ENCODE results near the gene IYD. TPM values are rescaled to one million over a fixed set of nuclear protein-coding genes. Genes with fewer than 3 reads are reported as not detected.

IYD gene
- total and polyA plus RNA-seq, 9 of the 15 experiments (the other 6 are each of a cell fraction or from before 2014, with no cell fraction given), result not detected

DNA sequence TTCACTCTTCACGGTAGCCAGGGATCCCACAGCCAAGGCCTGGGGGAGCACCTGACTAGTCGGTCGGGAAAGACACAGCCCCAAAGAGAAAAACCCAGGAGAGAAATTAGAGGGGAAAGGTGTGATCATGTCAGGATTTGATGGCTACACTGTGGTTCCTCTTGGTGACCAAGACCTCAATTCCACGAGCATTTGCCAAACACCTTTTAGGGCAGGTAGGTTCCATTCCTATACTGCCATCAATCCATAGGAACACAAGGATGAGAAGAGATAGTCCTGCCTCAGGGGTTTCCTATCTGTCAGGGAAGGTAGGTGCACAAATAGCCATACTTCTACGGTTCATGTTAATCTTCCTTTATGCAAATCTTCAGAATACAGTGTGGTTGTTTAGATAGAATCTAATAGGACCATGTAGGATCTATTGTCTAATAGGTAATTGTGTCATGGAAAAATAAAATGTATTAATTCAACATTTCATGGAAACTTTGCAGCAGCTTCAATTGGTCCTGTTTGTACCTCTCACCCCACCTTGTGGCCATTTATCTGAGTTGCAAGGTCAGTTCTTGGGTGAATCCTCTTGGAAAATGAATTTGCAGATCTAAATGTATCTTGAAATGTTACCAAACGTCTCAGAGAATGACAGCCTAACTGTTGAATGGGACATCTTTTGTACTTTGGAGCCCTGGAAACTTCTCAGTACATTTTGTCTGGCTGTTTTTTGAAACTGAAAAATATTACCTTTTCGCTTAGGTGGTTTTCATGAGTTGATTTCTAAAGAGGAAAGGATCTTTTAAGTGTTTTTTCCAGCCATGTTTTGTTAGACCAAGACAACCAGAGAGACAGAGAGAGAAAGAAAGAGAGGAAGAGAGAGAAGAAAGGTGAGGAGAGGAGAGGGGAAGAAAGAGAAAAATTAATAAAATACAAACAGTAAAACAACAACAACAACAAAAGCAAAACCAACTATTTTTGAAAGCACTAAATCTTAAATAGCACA is 33.7 kb upstream of the IYD start (continued):
- TF ChIP-seq HDAC1 (IDR thresholded peaks at IDR 0.05) (0 out of 4 replicates have a peak, but pooled peaks of 1 of the 2 experiments have one; percentile 10), MIER1 (IDR thresholded peaks at IDR 0.05; ENCODE audit: low read depth) (no peak), CSDE1 (IDR thresholded peaks at IDR 0.05) (no peak), NCOA2 (IDR thresholded peaks at IDR 0.05; ENCODE audit: partially characterized antibody in 2 of 2) (peak in 1 of 2 experiments; percentile 26), YBX1 (IDR thresholded peaks at IDR 0.05) (0 out of 2 replicates have a peak, but pooled peaks have one; percentile 75), MYC (IDR thresholded peaks at IDR 0.05; ENCODE audit: low read depth, low read length) (no peak), MYC (CRISPR knock-in tag; IDR thresholded peaks at IDR 0.05; ENCODE audit: borderline replicate concordance, low read depth) (peak; percentile 59; the same call in 1 of the 2 replicates), FOSL1 (tag; conservative IDR thresholded peaks at IDR 0.05) (peak; percentile 49; the same call in 1 of the 2 replicates), DMBX1 (CRISPR knock-in tag; IDR thresholded peaks at IDR 0.05; ENCODE audit: borderline replicate concordance) (no peak), SP1 (CRISPR knock-in tag; IDR thresholded peaks at IDR 0.05) (peak; percentile 25; the same call in 1 of the 2 replicates), ARID2 (IDR thresholded peaks at IDR 0.05) (peak; percentile 81; the same call in 1 of the 2 replicates), KAT2B (IDR thresholded peaks at IDR 0.05; ENCODE audit: low read depth, low read length) (no peak), ATF1 (CRISPR knock-in tag; IDR thresholded peaks at IDR 0.05) (no peak), ATF1 (tag; IDR thresholded peaks at IDR 0.05) (0 out of 2 replicates have a peak, but pooled peaks have one; percentile 14), ATF7 (IDR thresholded peaks at IDR 0.05) (0 out of 2 replicates have a peak, but pooled peaks have one; percentile 23), NFATC3 (IDR thresholded peaks at IDR 0.05) (peak; percentile 39; the same call in 1 of the 2 replicates), MAFF (IDR thresholded peaks at IDR 0.05; ENCODE audit: low read length) (peak; percentile 8; the same call in 1 of the 2 replicates), TCF3 (CRISPR knock-in tag; IDR thresholded peaks at IDR 0.05) (no peak), GATAD2B (IDR thresholded peaks at IDR 0.05; ENCODE audit: borderline replicate concordance) (0 out of 2 replicates have a peak, but pooled peaks have one; percentile 43), ASH1L (IDR thresholded peaks at IDR 0.05; ENCODE audit: borderline replicate concordance, low read depth, partially characterized antibody) (peak; percentile 28), ARID3A (IDR thresholded peaks at IDR 0.05; ENCODE audit: borderline replicate concordance, low read depth, low read length) (peak; percentile 63; the same call in 1 of the 2 replicates), POLR2G (IDR thresholded peaks at IDR 0.05; ENCODE audit: low read depth, low read length) (no peak)
- TF ChIP-seq, protein P1, sequence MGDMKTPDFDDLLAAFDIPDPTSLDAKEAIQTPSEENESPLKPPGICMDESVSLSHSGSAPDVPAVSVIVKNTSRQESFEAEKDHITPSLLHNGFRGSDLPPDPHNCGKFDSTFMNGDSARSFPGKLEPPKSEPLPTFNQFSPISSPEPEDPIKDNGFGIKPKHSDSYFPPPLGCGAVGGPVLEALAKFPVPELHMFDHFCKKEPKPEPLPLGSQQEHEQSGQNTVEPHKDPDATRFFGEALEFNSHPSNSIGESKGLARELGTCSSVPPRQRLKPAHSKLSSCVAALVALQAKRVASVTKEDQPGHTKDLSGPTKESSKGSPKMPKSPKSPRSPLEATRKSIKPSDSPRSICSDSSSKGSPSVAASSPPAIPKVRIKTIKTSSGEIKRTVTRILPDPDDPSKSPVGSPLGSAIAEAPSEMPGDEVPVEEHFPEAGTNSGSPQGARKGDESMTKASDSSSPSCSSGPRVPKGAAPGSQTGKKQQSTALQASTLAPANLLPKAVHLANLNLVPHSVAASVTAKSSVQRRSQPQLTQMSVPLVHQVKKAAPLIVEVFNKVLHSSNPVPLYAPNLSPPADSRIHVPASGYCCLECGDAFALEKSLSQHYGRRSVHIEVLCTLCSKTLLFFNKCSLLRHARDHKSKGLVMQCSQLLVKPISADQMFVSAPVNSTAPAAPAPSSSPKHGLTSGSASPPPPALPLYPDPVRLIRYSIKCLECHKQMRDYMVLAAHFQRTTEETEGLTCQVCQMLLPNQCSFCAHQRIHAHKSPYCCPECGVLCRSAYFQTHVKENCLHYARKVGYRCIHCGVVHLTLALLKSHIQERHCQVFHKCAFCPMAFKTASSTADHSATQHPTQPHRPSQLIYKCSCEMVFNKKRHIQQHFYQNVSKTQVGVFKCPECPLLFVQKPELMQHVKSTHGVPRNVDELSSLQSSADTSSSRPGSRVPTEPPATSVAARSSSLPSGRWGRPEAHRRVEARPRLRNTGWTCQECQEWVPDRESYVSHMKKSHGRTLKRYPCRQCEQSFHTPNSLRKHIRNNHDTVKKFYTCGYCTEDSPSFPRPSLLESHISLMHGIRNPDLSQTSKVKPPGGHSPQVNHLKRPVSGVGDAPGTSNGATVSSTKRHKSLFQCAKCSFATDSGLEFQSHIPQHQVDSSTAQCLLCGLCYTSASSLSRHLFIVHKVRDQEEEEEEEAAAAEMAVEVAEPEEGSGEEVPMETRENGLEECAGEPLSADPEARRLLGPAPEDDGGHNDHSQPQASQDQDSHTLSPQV (IDR thresholded peaks at IDR 0.05), result peak; percentile 54; the same call in 1 of the 2 replicates

Data from K562 (cell line).